Fibroblast of lung (primary cell): Measurements from ENCODE around the gene UBE3A.

Experiments used
- EZH2 ChIP-seq: IDR thresholded peaks from 2 replicates; pipeline ENCODE4 v1.5.1; 2012; ENCODE audit warnings: low read length, control low read depth, mild to moderate bottlenecking; ENCODE audit errors: missing control alignments
- TF ChIP-seq, protein P1 (sequence below), 2 donors: IDR thresholded peaks in 1 of 2; conservative IDR thresholded peaks in 1 of 2; 1 replicate in 1 of 2; 2 replicates in 1 of 2; pipeline ENCODE4 v1.5.1; 2011 to 2012; ENCODE audit warnings: low read length in 2 of 2, control low read depth in 1 of 2, inconsistent platforms in 1 of 2, low read depth in 1 of 2, mild to moderate bottlenecking in 1 of 2

DNA sequence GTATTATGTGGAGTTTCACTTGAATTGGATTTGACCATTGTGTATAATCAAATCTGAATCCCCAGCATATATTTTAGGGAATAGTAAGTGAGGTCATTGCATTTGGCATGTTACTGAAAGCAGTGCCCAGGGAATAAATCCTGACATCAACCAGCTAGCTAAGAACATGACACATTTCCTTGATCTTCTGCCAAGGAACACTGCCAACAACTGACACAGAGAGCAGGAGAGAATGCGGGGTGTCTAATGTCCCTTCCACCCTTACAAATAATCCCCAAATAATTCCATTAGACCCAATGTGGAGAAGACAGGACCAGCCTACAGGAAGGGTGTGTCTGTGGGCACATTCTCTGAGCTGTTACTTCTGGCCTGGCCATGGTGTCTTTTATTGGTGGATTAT is 30.6 kb upstream of the UBE3A start:
- TF ChIP-seq, protein P1, sequence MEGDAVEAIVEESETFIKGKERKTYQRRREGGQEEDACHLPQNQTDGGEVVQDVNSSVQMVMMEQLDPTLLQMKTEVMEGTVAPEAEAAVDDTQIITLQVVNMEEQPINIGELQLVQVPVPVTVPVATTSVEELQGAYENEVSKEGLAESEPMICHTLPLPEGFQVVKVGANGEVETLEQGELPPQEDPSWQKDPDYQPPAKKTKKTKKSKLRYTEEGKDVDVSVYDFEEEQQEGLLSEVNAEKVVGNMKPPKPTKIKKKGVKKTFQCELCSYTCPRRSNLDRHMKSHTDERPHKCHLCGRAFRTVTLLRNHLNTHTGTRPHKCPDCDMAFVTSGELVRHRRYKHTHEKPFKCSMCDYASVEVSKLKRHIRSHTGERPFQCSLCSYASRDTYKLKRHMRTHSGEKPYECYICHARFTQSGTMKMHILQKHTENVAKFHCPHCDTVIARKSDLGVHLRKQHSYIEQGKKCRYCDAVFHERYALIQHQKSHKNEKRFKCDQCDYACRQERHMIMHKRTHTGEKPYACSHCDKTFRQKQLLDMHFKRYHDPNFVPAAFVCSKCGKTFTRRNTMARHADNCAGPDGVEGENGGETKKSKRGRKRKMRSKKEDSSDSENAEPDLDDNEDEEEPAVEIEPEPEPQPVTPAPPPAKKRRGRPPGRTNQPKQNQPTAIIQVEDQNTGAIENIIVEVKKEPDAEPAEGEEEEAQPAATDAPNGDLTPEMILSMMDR (conservative IDR thresholded peaks at IDR 0.05 in 1 of 2, IDR thresholded peaks at IDR 0.05 in 1 of 2; ENCODE audit: low read depth in 1 of 2, low read length in 2 of 2), result no peak
- TF ChIP-seq EZH2, result no peak
